ENCODE measurements around the gene STAMBPL1.
"Not testable (repeated sequence)": the region's sequence is repeated elsewhere in the genome, so short reads cannot be mapped to it uniquely, and the experiment has no call there.

The STAMBPL1 gene

GRCh38 chr10:88926566-88927415 is 46.7 kb downstream of the STAMBPL1 start:
- no peak for DNase-seq

DNA sequence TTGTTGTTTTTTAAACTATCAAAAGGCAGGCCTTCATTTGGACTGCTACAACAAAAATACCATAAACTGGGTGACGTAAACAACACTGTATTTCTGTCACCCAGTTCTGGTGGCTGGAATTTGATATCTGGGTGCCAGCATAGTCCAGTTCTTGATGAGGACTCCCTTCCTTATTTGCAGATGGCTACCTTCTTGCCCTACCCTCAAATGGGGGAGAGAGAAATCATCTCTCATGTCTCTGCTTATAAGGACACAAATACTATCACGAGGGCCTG is 47.3 kb downstream of the STAMBPL1 start:
- no peak for DNase-seq

DNA sequence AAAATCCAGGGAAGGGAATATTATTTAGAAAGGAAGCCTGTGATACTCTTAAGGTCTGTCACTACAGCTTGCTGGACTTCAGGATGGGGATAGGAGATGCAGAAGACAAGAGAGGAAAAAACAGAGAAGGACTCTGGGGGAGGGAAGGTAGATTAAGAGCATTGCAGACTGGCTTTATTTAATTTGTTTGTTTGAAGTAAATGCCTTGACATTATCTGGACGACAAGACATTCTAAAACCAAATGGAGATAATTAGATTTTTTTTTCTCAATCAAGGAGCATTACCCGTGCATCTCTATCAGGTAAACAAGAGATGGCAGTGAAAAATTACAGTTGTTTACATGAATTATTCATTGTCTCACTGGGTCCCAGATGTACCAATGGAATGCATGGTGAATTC is 48.2 kb downstream of the STAMBPL1 start:
- no peak for DNase-seq

- no peak for DNase-seq
These were observed 51.5 kb downstream of the STAMBPL1 start for GRCh38 chr10:88931548-88931947.

- DNase-seq, result not testable (repeated sequence)
These were observed 52.0 kb downstream of the STAMBPL1 start for GRCh38 chr10:88932029-88932428.

- peak; percentile 51 for DNase-seq
These were observed 52.7 kb downstream of the STAMBPL1 start for GRCh38 chr10:88932539-88933256.

- DNase-seq, result no peak
These were observed 53.5 kb downstream of the STAMBPL1 start for GRCh38 chr10:88933564-88933963.

DNA sequence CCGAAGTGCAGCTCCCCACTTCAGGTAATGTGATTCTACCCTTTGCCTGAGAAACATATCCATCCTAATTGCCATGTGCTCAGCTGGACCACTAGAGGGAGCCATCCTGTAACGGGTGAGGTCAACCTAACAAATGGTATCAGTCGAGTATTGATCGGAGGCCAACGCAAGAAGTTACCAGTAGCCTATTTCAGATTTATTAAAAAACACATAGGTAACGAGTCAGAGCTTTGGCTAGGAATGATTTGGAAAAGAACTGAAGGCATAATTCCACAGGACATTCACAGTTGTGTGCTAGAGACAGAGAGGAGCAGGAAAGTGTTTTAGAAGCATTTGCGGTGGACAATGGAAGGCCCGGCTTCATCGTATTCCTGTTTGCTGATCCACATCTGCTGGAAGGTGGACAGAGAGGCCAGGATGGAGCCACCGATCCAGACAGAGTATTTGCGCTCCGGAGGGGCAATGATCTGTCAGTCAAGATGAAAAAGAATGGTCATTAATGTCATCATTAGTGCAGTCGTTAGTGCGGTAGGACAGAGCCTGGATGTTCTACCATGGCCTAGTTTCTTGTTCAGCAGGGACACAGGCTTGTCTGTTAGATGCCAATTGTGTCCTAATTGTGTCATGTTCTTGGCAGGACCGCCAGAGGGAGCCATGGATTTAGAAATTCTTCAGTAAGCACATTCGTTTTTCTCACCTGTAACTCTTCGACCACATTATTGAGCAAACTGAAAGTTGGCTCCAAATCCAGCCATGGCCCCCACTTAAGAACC is 55.0 kb downstream of the STAMBPL1 start:
- peak; percentile 83 for DNase-seq

GRCh38 chr10:88936656-88937055 is 56.6 kb downstream of the STAMBPL1 start:
- DNase-seq, result no peak

GRCh38 chr10:88938039-88938438 is 58.0 kb downstream of the STAMBPL1 start:
- no peak for DNase-seq

GRCh38 chr10:88938938-88939337 is 58.9 kb downstream of the STAMBPL1 start:
- no peak for DNase-seq

- DNase-seq, result no peak
These were observed 61.0 kb downstream of the STAMBPL1 start for GRCh38 chr10:88941026-88941425.

- DNase-seq, result no peak
These were observed 63.7 kb downstream of the STAMBPL1 start for GRCh38 chr10:88943778-88944177.

DNA sequence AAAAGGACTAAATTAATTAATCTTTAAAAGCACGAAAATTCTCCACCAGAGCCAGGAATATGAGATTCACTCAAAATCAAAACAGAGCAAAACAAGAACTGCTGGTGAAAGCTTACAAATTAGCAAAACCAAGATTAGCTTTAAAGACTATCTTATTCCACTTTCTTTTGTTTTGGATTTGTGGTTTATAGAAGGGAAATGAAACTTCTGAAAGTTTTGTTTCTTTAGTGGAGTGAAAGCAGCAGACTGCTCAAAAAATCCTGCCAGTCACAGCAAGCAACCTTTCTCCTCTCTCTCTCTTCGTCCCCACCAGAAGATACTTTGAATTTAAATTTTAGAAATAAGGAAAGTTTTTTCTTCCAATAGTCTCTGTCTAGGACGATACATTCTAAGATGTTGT is 64.8 kb downstream of the STAMBPL1 start:
- no peak for DNase-seq

GRCh38 chr10:88946200-88946599 is 66.2 kb downstream of the STAMBPL1 start:
- DNase-seq, result no peak

- DNase-seq, result no peak
These were observed 67.0 kb downstream of the STAMBPL1 start for GRCh38 chr10:88946965-88947590.

DNA sequence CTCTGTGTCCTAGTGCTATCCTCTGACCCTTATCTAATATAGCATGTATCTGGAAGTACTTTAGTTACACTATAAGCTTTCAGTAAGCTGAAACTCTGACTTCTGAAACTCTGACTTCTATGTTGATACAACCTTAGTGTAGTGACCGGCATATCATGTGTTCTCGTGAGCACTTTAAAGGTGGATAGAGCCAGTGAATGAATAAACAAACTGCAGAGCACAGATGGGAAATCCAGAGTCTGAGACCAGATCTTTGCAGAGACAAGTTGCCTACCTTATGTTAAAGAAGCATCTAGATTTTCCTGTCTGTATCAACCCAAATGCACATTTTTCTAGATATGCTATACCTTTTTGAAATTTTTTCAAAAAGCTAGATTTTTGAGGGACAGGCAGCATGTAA is 69.0 kb downstream of the STAMBPL1 start:
- DNase-seq, result no peak

- no peak for DNase-seq
These were observed 70.1 kb downstream of the STAMBPL1 start for GRCh38 chr10:88949912-88950837.

DNA sequence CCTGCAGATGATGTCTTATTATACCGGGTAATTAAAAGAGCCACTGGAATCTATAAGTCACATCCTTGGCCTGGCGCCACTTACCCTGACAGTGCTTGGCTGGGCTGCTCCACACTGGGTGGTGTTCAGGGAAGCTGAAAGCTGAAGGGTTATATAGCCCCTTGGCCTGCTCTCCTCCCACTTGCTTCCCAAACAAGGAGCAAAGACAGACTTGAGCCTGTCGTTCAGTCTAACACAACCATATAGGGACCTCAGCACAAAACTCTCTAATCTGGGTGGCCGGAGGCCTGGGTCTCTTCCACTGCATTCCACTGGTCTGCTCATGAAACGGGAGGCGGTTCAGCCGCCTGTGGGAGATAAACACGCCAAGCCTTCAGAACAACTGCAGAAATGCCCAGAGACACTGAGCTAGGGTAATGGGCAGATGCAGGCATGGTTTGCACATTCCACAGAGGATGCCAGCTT is 72.6 kb downstream of the STAMBPL1 start, which contains the start of gene ACTA2:
Gene ACTA2 (minus strand): TSS at position 127 of the 465 bp plus-strand sequence. CDS start 3,843 bp downstream, outside the sequence.
- DNase-seq, result no peak

- no peak for DNase-seq
These were observed 73.6 kb downstream of the STAMBPL1 start for GRCh38 chr10:88953662-88954061.

DNA sequence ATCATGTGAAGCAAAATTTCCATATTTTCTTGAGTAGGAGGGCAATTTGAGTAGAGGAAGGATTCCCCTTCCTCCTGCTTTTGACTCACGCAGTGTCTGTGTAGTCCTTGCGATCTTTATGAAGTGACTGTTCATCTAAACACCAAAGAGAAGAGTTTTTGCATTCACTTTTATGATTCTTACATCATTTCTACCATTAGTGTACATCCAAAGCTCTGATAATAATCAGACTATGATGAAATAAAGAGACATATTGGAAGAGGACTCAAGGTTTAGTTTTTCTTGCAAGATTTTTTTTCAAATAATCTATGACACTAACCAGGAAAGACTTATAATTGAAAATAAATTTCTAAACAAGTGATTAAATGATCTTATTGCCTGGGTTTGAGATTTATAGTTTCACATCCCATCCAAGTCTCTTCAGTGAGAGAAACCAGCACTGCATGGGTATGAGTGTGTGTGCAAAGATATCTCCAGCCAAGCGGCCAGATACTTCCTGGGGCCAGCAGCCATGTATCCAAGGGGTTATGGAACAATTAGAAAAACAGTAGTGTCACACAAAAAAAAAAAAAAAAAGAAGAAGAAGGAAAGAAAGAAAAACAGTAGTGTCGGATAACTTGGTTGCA is 74.5 kb downstream of the STAMBPL1 start:
- DNase-seq, result no peak

Data from CD4-positive, alpha-beta T cell treated with Interleukin-17A for 4 hours (primary cell).